Measurements from ENCODE around the gene TMEM270. TPM values are rescaled to one million over a fixed set of nuclear protein-coding genes. Genes with fewer than 3 reads are reported as not detected.

Gene TMEM270
- total RNA-seq, 4 donors from 2014 or later = not detected

- no peak for ATAC-seq (ENCODE audit: low FRiP score)
- TF ChIP-seq, protein P1, sequence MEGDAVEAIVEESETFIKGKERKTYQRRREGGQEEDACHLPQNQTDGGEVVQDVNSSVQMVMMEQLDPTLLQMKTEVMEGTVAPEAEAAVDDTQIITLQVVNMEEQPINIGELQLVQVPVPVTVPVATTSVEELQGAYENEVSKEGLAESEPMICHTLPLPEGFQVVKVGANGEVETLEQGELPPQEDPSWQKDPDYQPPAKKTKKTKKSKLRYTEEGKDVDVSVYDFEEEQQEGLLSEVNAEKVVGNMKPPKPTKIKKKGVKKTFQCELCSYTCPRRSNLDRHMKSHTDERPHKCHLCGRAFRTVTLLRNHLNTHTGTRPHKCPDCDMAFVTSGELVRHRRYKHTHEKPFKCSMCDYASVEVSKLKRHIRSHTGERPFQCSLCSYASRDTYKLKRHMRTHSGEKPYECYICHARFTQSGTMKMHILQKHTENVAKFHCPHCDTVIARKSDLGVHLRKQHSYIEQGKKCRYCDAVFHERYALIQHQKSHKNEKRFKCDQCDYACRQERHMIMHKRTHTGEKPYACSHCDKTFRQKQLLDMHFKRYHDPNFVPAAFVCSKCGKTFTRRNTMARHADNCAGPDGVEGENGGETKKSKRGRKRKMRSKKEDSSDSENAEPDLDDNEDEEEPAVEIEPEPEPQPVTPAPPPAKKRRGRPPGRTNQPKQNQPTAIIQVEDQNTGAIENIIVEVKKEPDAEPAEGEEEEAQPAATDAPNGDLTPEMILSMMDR (IDR thresholded peaks at IDR 0.05) = no peak
- no peak for DNase-seq (ENCODE audit: low spot score)
These were observed 34.7 kb downstream of the TMEM270 start for GRCh38 chr7:73895626-73896025.

- ATAC-seq (ENCODE audit: low FRiP score) = no peak
- TF ChIP-seq, protein P1 (IDR thresholded peaks at IDR 0.05) = no peak
- no peak for DNase-seq (ENCODE audit: low spot score)
These were observed 35.5 kb downstream of the TMEM270 start for GRCh38 chr7:73896454-73896853.

- ATAC-seq (ENCODE audit: low FRiP score) (no peak), DNase-seq (ENCODE audit: low spot score) (no peak)
- TF ChIP-seq, protein P1 (IDR thresholded peaks at IDR 0.05) = no peak
These were observed 38.8 kb downstream of the TMEM270 start for GRCh38 chr7:73899731-73900142.

GRCh38 chr7:73900286-73900685 is 39.3 kb downstream of the TMEM270 start:
- DNase-seq (ENCODE audit: low spot score) (no peak), ATAC-seq (ENCODE audit: low FRiP score) (no peak)

GRCh38 chr7:73901231-73901822 is 40.4 kb downstream of the TMEM270 start:
- TF ChIP-seq, protein P1 (IDR thresholded peaks at IDR 0.05) = no peak
- no peak for ATAC-seq (ENCODE audit: low FRiP score)
- DNase-seq (ENCODE audit: low spot score) = peak; percentile 13

More at GRCh38 chr7:73900286-73900685, 39.3 kb downstream of the TMEM270 start:
- TF ChIP-seq, protein P1 (IDR thresholded peaks at IDR 0.05) = no peak

- no peak for ATAC-seq (ENCODE audit: low FRiP score)
- DNase-seq (ENCODE audit: low spot score) = peak; percentile 15
These were observed 41.1 kb downstream of the TMEM270 start for GRCh38 chr7:73901823-73902597.

More at GRCh38 chr7:73901823-73902597, 41.1 kb downstream of the TMEM270 start:
- TF ChIP-seq, protein P1 (IDR thresholded peaks at IDR 0.05) = no peak

All from omental fat pad (tissue), 4 donors.